ENCODE results near the gene NADSYN1. TPM values are rescaled to one million over a fixed set of nuclear protein-coding genes. Genes with fewer than 3 reads are reported as not detected.
A peak's percentile ranks its signal among the peaks of the same experiment; 100 is the strongest.

Gene NADSYN1
- total RNA-seq, 3 donors from 2014 or later (not counting 1 experiment from before 2014, with no cell fraction given) = 134 to 156 (median 150) TPM

GRCh38 chr11:71466358-71466757 is 13.4 kb downstream of the NADSYN1 start:
- Mint-ChIP-seq H3K4me1 (peaks cover 0 to 12% of the 10 kb centered on the region in 2 donors), H3K36me3 (peaks cover 13% of the 10 kb centered on the region), H3K27ac (no peak overlapping the region), H3K4me3 (no peak overlapping the region), H3K9me3 (no peaks in the 10 kb centered on the region), H3K27me3 (ENCODE audit: low read depth in 2 of 2) (no peaks in the 10 kb centered on the region)
- Histone ChIP-seq H3K27ac (ENCODE audit: low read length) (no peak overlapping the region), H3K9me3 (ENCODE audit: control insufficient read depth, insufficient read depth, low read length) (no peaks in the 10 kb centered on the region), H3K27me3 (ENCODE audit: control insufficient read depth, insufficient read depth, low read length) (no peaks in the 10 kb centered on the region), H3K4me1 (ENCODE audit: control insufficient read depth, insufficient read depth, low read length) (no peaks in the 10 kb centered on the region), H3K4me3 (ENCODE audit: low read length) (no peak overlapping the region), H3K36me3 (ENCODE audit: control insufficient read depth, insufficient read depth, low read length) (peaks cover 35% of the 10 kb centered on the region)
- TF ChIP-seq CTCF (IDR thresholded peaks at IDR 0.05) = no peak
- ATAC-seq (no peak), DNase-seq (no peak)
- intact Hi-C loops (cut with micrococcal nuclease) = no loop called here
- 97% methylated on average over 9 of the region's 9 CpGs for WGBS (ENCODE audit: insufficient coverage)

- no peaks in the 10 kb centered on the region for H3K27me3 Mint-ChIP-seq (ENCODE audit: low read depth in 2 of 2)
- H3K27ac Mint-ChIP-seq = no peak overlapping the region
- no peak for TF ChIP-seq CTCF (IDR thresholded peaks at IDR 0.05)
- DNase-seq (no peak), ATAC-seq (no peak)
- over 99% methylated on average over 5 of the region's 6 CpGs for WGBS (ENCODE audit: insufficient coverage)
- Histone ChIP-seq H3K27ac (ENCODE audit: low read length) (no peak overlapping the region), H3K27me3 (ENCODE audit: control insufficient read depth, insufficient read depth, low read length) (no peaks in the 10 kb centered on the region), H3K4me1 (ENCODE audit: control insufficient read depth, insufficient read depth, low read length) (no peaks in the 10 kb centered on the region), H3K4me3 (ENCODE audit: low read length) (no peak overlapping the region), H3K9me3 (ENCODE audit: control insufficient read depth, insufficient read depth, low read length) (no peaks in the 10 kb centered on the region), H3K36me3 (ENCODE audit: control insufficient read depth, insufficient read depth, low read length) (peaks cover 34% of the 10 kb centered on the region)
- H3K9me3 Mint-ChIP-seq = no peaks in the 10 kb centered on the region
- intact Hi-C loops (cut with micrococcal nuclease) = no loop called here
- H3K4me3 Mint-ChIP-seq = no peak overlapping the region
- peaks cover 13% of the 10 kb centered on the region for H3K36me3 Mint-ChIP-seq
- peaks cover 0 to 12% of the 10 kb centered on the region in 2 donors for H3K4me1 Mint-ChIP-seq
Observed at GRCh38 chr11:71467164-71467563, 14.2 kb downstream of the NADSYN1 start.

GRCh38 chr11:71470946-71471345 is 17.9 kb downstream of the NADSYN1 start:
- Histone ChIP-seq H3K27ac (ENCODE audit: low read length) (no peak overlapping the region), H3K27me3 (ENCODE audit: control insufficient read depth, insufficient read depth, low read length) (no peaks in the 10 kb centered on the region), H3K36me3 (ENCODE audit: control insufficient read depth, insufficient read depth, low read length) (peaks cover 56% of the 10 kb centered on the region), H3K4me1 (ENCODE audit: control insufficient read depth, insufficient read depth, low read length) (no peaks in the 10 kb centered on the region), H3K4me3 (ENCODE audit: low read length) (no peak overlapping the region), H3K9me3 (ENCODE audit: control insufficient read depth, insufficient read depth, low read length) (no peaks in the 10 kb centered on the region)
- no peak for DNase-seq
- Mint-ChIP-seq H3K4me1 (peaks cover 0 to 6% of the 10 kb centered on the region in 2 donors), H3K27me3 (ENCODE audit: low read depth in 2 of 2) (no peaks in the 10 kb centered on the region), H3K4me3 (no peak overlapping the region), H3K27ac (peak overlapping the region in 1 of 2 donors; percentile 50), H3K36me3 (peaks cover 13% of the 10 kb centered on the region), H3K9me3 (no peaks in the 10 kb centered on the region)
- intact Hi-C loops (cut with micrococcal nuclease) = no loop called here
- ATAC-seq = no peak
- WGBS (ENCODE audit: insufficient coverage) = 93% methylated on average over 6 of the region's 6 CpGs
- TF ChIP-seq CTCF (IDR thresholded peaks at IDR 0.05) = no peak

GRCh38 chr11:71472357-71472885 is 19.4 kb downstream of the NADSYN1 start:
- peaks cover 7% of the 10 kb centered on the region for H3K36me3 Mint-ChIP-seq
- peaks cover 0 to 6% of the 10 kb centered on the region in 2 donors for H3K4me1 Mint-ChIP-seq
- no peak overlapping the region for H3K27ac ChIP-seq (ENCODE audit: low read length)
- no peak for ATAC-seq
- no peaks in the 10 kb centered on the region for H3K4me1 ChIP-seq (ENCODE audit: control insufficient read depth, insufficient read depth, low read length)
- no peaks in the 10 kb centered on the region for H3K9me3 ChIP-seq (ENCODE audit: control insufficient read depth, insufficient read depth, low read length)
- no peak overlapping the region for H3K4me3 Mint-ChIP-seq
- WGBS (ENCODE audit: insufficient coverage) = 92% methylated on average over 10 of the region's 10 CpGs
- no peaks in the 10 kb centered on the region for H3K27me3 ChIP-seq (ENCODE audit: control insufficient read depth, insufficient read depth, low read length)
- TF ChIP-seq CTCF (IDR thresholded peaks at IDR 0.05) = no peak
- no peaks in the 10 kb centered on the region for H3K27me3 Mint-ChIP-seq (ENCODE audit: low read depth in 2 of 2)
- H3K4me3 ChIP-seq (ENCODE audit: low read length) = no peak overlapping the region
- intact Hi-C loops (cut with micrococcal nuclease) = no loop called here
- no peak for DNase-seq
- H3K27ac Mint-ChIP-seq = no peak overlapping the region
- no peaks in the 10 kb centered on the region for H3K9me3 Mint-ChIP-seq
- H3K36me3 ChIP-seq (ENCODE audit: control insufficient read depth, insufficient read depth, low read length) = peaks cover 58% of the 10 kb centered on the region

All from natural killer cell (primary cell).